PC-3 (cell line): ENCODE results near the gene SLC4A2. TPM values are rescaled to one million over a fixed set of nuclear protein-coding genes. Genes with fewer than 3 reads are reported as not detected.

Experiments used
- ATAC-seq: fragments of 200-7000 bp; cut with Tn5 transposase; 2 replicates; pipeline ENCODE4 v1.9.1; 2020; ENCODE audit warnings: mild to moderate bottlenecking, moderate library complexity
- BruUV-seq: library from RNA; stranded (reverse); fragments of 400-500 nt; replicated peaks from 2 replicates; lab custom pipeline; 2021; lab: Mats Ljungman, UMichigan
- CTCF ChIA-PET: fragments of 300-600 bp; sonication (Branson Sonifier 250); formaldehyde crosslinking; loops from one replicate; lab custom pipeline; 2022; ENCODE audit warnings: antibody characterized with exemption; lab: Charles Lee
- POLR2A ChIA-PET: fragments of 300-600 bp; sonication (Branson Sonifier 250); formaldehyde crosslinking; loops from one replicate; lab custom pipeline; 2022; ENCODE audit warnings: antibody characterized with exemption; ENCODE audit not compliant: unreplicated experiment; lab: Charles Lee
- DNase-seq: peaks from one replicate; pipeline ENCODE4 v3.0.0-alpha.2; 2015
- H2AFZ ChIP-seq: fragments of 300-600 bp; sonication (generic); 2 replicates; pipeline ENCODE4 v1.6.0; 2016; ENCODE audit warnings: antibody characterized with exemption, low read length
- H3F3A ChIP-seq: fragments of 300-600 bp; sonication (generic); one replicate; pipeline ENCODE4 v1.6.0; 2017; ENCODE audit warnings: antibody characterized with exemption, low read length, control low read depth, mild to moderate bottlenecking; ENCODE audit not compliant: unreplicated experiment
- H3K27ac ChIP-seq: fragments of 300-600 bp; sonication (generic); 2 replicates; pipeline ENCODE4 v1.5.1; 2016; ENCODE audit warnings: mild to moderate bottlenecking, low read length
- H3K27me3 ChIP-seq: fragments of 300-600 bp; sonication (generic); 2 replicates; pipeline ENCODE4 v1.6.1; 2016; ENCODE audit warnings: low read length, mixed read lengths
- H3K36me3 ChIP-seq: fragments of 300-600 bp; sonication (generic); 2 replicates; pipeline ENCODE4 v1.6.1; 2016; ENCODE audit warnings: low read depth, mixed run types, low read length, mixed read lengths
- H3K4me1 ChIP-seq: fragments of 300-600 bp; sonication (generic); 2 replicates; pipeline ENCODE4 v1.5.1; 2016; ENCODE audit warnings: low read length; ENCODE audit not compliant: insufficient read depth
- H3K4me2 ChIP-seq: fragments of 300-600 bp; sonication (generic); 2 replicates; pipeline ENCODE4 v1.6.0; 2016; ENCODE audit warnings: low read length
- H3K4me3 ChIP-seq: fragments of 300-600 bp; sonication (generic); 2 replicates; pipeline ENCODE4 v1.5.1; 2016; ENCODE audit warnings: mild to moderate bottlenecking, low read length, mixed read lengths
- H3K79me2 ChIP-seq: fragments of 300-600 bp; sonication (generic); 2 replicates; pipeline ENCODE4 v1.6.1; 2017; ENCODE audit warnings: low read length, mixed read lengths
- H3K9ac ChIP-seq: fragments of 300-600 bp; sonication (generic); 2 replicates; pipeline ENCODE4 v1.6.0; 2016; ENCODE audit warnings: mild to moderate bottlenecking, low read length
- H3K9me2 ChIP-seq: fragments of 300-600 bp; sonication (generic); replicated peaks from 2 replicates; pipeline ENCODE4 v1.6.1; 2016; ENCODE audit warnings: mixed run types, low read length, mixed read lengths
- H3K9me3 ChIP-seq: fragments of 300-600 bp; sonication (generic); 2 replicates; pipeline ENCODE4 v1.6.1; 2016; ENCODE audit warnings: low read length, mixed read lengths
- H4K20me1 ChIP-seq: fragments of 300-600 bp; sonication (generic); 2 replicates; pipeline ENCODE4 v1.6.1; 2016; ENCODE audit warnings: low read length, mixed read lengths
- CTCF ChIP-seq: fragments of 300-600 bp; sonication (generic); conservative IDR thresholded peaks from 2 replicates; pipeline ENCODE4 v1.5.1; 2017; ENCODE audit warnings: antibody characterized with exemption, low read depth, mild to moderate bottlenecking, low read length
- EZH2 ChIP-seq: fragments of 300-600 bp; sonication (generic); IDR thresholded peaks from one replicate; pipeline ENCODE4 v1.6.1; 2017; ENCODE audit warnings: antibody characterized with exemption, mild to moderate bottlenecking, low read length; ENCODE audit not compliant: unreplicated experiment
- EZH2phosphoT487 ChIP-seq: fragments of 300-600 bp; sonication (generic); IDR thresholded peaks from 2 replicates; pipeline ENCODE4 v1.6.1; 2018; ENCODE audit warnings: mild to moderate bottlenecking, antibody characterized with exemption, low read length, borderline replicate concordance
- intact Hi-C: fragments of 100-400 bp; cut with micrococcal nuclease; formaldehyde crosslinking; loops from 2 replicates; pipeline ENCODE4 v1.9.0; 2023
- total RNA-seq: library from RNA; depleted of rRNA; stranded (reverse); fragments of >200 nt; gene quantifications from 2 replicates; pipeline ENCODE4 v1.2.3, GENCODE V29; 2014

The SLC4A2 gene
- total RNA-seq, 1 experiment from 2014 or later = 284 TPM

- intact Hi-C loops = no loop called here
- DNase-seq = peak; percentile 80
- Histone ChIP-seq H3K4me1 (peaks cover 18% of the 10 kb centered on the region), H3K36me3 (no peaks in the 10 kb centered on the region; the same call in 1 of the 2 replicates), H3K27ac (peak overlapping the region; percentile 70), H3K27me3 (no peaks in the 10 kb centered on the region), H3F3A (no peaks in the 10 kb centered on the region), H3K9me2 (no peaks in the 10 kb centered on the region), H2AFZ (no peak overlapping the region), H4K20me1 (no peaks in the 10 kb centered on the region), H3K9me3 (no peaks in the 10 kb centered on the region), H3K4me3 (no peak overlapping the region), H3K79me2 (no peaks in the 10 kb centered on the region), H3K4me2 (peak overlapping the region; percentile 61), H3K9ac (peak overlapping the region; percentile 40)
- BruUV-seq = no TSS peak
- TF ChIP-seq CTCF = no peak
- TF ChIP-seq EZH2 = no peak
- TF ChIP-seq EZH2phosphoT487 = no peak
- CTCF ChIA-PET = no interaction called here
- peak; percentile 92 for ATAC-seq
- POLR2A ChIA-PET = no interaction called here
These were observed 20.2 kb upstream of the SLC4A2 start for GRCh38 chr7:151038951-151039849.

- intact Hi-C loops = no loop called here
- Histone ChIP-seq H3K27ac (peak overlapping the region; percentile 5), H3K9me2 (no peaks in the 10 kb centered on the region), H2AFZ (no peak overlapping the region), H3K79me2 (no peaks in the 10 kb centered on the region), H3K4me1 (peaks cover 18% of the 10 kb centered on the region), H3K9me3 (no peaks in the 10 kb centered on the region), H3K4me3 (no peak overlapping the region), H3K36me3 (no peaks in the 10 kb centered on the region; the same call in 1 of the 2 replicates), H3K9ac (no peak overlapping the region), H3K27me3 (no peaks in the 10 kb centered on the region), H3F3A (no peaks in the 10 kb centered on the region), H3K4me2 (no peak overlapping the region), H4K20me1 (no peaks in the 10 kb centered on the region)
- ATAC-seq (no peak), DNase-seq (no peak)
- ChIA-PET POLR2A (no interaction called here), CTCF (no interaction called here)
- TF ChIP-seq EZH2 = no peak
- TF ChIP-seq CTCF = no peak
- TF ChIP-seq EZH2phosphoT487 = no peak
- no TSS peak for BruUV-seq
These were observed 19.4 kb upstream of the SLC4A2 start for GRCh38 chr7:151039850-151040548.
